HT-29 (cell line): Measurements from ENCODE around the gene DMAC2. TPM values are rescaled to one million over a fixed set of nuclear protein-coding genes. Genes with fewer than 3 reads are reported as not detected.
A peak's percentile ranks its signal among the peaks of the same experiment; 100 is the strongest.
"Not testable (repeated sequence)": the region's sequence is repeated elsewhere in the genome, so short reads cannot be mapped to it uniquely, and the experiment has no call there.

Experiments used
- DNase-seq: peaks from one replicate; pipeline ENCODE4 v3.0.0-alpha.2; 2015; ENCODE audit warnings: low spot score
- total RNA-seq: library from RNA; depleted of rRNA; stranded (reverse); fragments of >200 nt; shearing (Covaris generic); gene quantifications from 2 replicates; pipeline ENCODE4 v1.2.3, GENCODE V29; 2014

Gene DMAC2
- total RNA-seq, 1 experiment from 2014 or later, result 68.8 TPM

DNA sequence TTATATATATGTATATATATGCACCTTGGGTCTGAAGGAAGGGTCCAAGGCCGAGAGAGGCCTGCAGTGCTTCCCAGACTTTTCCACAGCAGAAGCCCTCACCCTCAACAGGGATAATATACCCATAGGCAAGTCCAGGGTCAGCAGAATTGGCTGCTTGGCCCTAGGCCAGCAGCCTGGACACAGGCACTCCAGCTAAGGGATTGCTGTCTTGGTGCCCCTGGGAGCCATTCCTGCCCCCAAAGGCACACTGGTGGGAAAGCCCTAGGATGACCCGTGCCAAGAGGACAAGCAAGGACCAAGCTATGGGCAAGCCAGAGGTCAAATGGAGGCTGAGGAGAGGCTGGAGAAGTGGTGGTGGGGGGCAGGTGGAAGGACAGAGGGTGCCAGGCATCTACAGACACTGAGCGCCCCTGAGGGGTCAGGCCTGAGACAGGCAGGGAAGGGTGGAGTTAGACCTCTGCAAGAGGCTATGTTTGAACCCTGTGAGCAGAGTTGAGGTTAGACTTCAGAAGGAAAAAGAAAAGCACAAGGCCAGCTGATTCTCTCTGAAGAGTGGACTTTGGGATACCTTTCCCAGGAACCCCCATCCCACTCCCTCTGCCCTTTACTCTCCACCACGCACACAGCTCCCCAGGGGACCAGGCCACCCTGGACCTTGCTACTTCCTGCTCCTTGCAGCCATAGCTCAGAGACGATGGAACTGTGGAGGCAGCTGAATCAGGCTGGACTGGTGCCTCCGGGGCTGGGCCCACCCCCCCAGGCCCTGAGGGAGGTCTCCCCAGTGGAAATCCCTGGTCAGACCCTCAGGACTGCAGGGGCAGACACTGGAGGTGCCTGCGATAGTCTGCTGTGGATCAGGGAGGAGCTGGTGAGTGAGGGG lies 3.0 kb upstream of the DMAC2 start, which contains the start of gene ERICH4:
TSS of gene ERICH4 (plus strand) at position 684 of the 883 bp plus-strand sequence. CDS start at position 698, 14 bp downstream.
- DNase-seq, result no peak

DNA sequence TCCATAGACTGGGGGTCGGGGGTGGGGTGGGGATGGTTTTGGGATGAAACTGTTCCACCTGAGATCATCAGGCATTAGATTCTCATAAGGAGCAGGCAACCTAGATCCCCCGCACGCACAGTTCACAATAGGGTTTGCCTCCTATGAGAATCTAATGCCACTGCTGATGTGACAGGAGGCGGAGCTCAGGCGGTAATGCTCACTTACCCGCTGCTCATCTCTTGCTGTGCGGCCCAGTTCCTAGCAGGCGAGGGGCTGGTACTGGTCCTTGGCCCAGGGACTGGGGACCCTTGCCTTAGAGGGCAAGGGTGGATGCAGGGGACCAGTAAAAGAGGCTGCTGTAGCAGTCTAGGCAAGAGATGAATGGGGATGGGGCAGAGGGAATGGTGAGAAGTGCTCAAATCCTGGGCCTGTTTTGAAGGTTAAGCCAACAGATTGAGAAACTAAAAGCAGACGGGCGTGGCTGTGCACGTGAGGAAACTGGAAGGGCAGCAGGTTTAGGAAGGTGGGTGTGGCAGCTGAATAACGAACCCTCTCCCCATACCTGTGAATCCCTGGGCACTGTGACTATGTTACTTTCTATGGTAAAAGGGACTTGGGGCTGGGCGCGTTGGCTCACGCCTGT lies 1.7 kb upstream of the DMAC2 start:
- DNase-seq, result no peak

DNA sequence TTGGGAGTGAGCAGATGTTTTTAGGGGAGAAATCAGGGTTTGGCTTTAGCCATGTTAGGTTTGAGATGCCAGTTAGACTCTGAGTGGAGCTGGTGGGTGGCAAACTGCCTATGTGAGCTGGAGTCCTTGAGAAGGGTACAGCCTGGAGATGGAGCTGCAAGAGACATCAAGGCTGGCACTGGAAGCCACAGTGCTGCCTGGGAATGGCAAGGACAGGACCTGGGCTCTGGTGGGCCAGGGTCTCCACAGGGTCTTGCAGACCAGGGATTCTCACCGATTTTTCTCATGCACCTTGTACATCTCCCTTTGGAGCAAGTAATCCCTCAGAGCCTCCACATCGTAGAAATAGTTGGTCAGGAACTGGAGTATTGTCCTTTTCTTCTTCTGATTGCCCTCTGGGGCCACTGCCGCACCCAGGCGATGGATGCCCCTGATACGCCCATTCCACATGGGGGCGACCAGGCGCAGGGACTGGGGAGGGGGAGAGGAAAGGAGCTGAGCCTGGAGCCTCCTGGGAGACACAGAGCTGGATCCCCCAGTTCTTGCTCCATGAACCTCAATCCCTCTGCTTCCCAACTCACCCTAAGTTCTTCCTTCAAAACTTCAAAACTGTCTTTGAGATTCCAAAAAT lies 1.7 kb downstream of the DMAC2 start:
- DNase-seq, result no peak

DNA sequence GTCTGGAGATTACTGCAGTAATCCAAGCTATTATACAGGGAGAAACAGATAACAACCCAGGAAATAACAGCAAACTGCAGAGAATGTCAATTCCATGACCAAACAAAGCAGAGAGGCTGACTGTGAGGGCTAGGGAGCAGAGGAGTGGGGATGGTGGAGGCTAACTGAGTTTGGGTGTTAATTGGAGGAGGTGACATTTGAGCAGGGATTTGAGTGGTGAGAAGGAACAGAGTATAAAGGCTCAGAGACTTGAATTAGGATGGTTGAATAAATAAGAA lies 3.1 kb downstream of the DMAC2 start:
- no peak for DNase-seq

DNA sequence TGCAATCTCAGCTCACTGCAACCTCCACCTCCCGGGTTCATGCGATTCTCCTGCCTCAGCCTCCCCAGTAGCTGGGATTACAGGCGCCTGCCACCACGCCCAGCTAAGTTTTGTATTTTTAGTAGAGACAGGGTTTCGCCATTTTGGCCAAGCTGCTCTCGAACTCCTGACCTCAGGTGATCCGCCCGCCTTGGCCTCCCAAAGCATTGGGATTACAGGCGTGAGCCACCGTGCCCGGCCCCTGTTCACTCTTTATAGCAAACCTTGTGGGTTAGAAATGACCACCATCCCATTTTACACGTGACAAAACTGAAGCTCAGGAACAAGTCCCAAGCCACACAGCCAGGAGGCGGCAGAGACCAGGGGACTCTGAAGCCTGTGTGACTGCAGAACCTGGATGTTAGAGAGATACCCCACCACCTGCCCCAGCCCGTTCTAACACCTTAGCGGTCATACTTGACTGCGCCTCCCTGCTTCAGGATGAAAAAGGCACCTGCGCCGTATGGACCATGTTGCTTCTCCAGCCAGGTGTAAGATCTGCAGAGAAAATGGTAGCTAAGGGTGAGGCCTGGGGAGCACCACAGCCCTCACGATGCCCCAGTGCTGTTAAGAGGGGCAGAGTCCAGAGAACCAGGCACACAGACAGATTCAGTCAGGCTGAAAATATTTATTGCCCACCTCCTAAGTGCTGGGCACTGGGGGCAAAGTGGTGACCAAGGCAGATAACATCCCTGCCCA lies 3.6 kb downstream of the DMAC2 start:
- no peak for DNase-seq

DNA sequence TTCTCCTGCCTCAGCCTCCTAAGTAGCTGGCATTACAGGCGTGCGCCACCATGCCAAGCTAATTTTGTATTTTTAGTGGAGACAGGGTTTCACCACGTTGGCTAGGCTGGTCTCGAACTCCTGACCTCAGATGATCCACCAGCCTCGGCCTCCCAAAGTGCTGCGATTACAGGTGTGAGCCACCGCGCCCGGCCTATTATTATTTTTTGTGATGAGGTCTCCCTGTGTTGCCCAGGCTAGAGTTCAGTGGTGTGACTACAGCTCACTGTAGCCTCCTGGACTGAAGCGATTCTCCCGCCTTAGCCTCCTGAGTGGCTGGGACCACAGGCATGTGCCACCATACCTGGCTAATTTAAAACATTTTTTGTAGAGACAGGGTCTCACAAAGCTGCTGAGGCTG lies 4.3 kb downstream of the DMAC2 start:
- not testable (repeated sequence) for DNase-seq

DNA sequence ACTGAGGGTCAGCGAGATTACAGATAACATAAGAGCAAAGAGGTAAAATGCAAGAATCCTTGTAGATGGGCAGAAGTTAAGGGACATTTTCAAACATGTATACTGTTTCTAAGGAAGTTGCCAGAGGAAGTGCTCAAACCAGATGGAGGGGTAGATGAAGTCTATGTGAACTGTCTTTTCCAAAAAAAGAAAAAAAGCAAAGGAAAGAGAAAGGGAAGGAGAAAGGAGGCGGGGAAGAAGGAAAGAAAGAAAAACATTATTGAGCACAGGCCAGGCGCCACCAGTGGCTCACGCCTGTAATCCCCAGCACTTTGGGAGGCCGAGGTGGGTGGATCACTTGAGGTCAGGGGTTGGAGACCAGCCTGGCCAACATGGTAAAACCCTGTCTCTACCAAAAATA lies 5.3 kb downstream of the DMAC2 start:
- DNase-seq, result no peak

DNA sequence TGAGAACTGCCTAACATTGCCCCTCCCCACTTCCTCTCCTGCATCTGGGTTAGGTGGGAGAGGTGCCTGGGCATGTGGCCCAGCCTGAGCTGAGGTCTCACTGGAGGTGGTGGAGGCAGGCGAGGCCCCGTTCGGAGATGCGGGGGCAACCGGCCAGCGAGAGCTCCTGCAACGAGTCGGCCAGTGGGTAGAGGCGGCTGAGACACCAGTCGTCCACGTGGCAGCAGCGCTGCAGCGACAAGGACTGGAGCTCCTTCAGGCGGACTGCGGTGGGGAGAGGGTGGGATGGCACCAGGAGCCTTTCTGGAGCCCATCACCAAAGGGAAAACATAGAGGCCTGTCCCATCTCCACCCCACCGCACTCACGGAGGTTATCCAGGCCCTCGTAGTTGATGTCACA lies 6.5 kb downstream of the DMAC2 start:
- DNase-seq, result no peak

DNA sequence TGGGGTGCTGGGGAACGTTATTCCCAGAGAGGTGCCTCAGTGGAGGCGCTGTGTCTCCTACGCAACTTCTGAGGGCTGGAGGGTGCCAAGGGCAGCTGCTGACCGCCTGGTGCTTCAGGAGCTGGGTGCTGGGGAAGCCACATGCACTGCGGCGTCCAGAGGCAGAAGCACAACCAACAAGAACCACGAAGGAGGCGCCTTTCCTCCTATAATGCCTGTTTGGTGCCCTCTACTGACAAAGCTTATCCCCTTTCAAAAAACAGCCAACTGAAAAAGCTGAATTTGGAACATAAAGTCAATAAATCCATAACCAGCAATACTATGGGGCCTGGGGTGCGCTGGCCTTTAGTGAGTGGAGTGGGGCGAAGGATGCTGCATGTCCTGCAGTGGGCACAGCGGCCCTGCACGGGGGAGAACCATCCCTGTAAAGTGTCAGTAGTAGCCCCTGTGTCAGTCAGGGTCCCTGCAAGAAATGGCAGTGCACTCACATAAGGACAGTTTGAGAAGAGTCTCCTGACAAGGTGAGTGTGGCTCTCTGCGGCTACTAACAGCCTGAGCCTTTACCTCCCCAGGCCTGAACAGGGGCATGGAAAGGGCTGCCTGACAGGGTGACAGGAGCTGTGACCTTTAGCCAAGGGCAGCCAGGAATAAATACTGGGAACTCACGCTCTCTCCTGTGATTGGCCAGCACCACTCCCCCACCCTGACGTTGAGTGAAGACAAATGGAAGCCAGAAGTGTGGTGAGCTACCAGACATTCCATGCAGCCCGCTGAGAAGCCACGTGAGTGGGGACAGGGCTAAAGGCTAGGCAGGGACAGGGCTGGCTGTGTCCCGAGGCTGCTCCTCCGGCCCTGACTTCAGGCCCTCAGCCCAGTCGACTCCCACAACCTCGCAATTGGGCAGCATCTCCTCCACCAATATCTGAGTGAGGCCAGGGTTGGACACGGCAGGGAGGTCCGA lies 8.0 kb downstream of the DMAC2 start:
- DNase-seq, result peak; percentile 61

DNA sequence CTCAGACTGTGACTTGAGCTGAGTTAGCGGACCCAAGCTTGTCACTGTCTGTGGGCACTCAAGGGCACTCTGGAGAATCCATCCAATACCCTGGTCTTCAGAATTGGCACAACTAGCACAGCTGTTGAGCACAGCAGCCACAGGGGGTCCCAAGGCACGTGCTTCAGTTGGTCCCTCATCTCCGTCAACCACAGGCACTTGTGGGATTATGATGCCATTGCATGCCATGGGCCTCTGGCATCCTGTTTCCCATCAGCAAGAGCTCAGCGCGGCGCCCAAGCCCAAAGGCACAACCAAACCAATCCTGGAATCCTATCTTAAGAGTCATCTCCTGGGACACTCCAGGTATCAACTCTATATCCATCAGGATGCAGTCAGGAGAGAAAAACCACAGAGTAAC lies 8.8 kb downstream of the DMAC2 start:
- no peak for DNase-seq

DNA sequence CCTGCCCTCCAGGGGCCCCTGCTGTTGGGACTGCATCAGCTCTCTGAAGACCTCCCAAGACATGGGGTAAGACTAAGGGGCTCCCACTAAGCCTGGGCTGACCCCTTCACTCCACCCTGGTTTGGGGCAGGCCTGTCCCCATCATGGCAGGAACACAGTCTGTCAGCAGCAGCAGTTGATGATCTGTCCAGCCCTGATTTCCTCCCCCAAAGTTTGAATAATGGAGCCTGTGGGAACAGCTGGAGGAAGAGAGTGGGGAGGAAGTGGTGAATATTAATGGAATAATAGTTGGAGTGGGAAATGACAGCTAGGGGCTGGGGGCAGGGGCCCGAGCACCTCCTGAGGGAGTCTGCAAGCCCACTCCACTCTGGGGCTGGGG lies 11.2 kb downstream of the DMAC2 start:
- DNase-seq, result no peak

DNA sequence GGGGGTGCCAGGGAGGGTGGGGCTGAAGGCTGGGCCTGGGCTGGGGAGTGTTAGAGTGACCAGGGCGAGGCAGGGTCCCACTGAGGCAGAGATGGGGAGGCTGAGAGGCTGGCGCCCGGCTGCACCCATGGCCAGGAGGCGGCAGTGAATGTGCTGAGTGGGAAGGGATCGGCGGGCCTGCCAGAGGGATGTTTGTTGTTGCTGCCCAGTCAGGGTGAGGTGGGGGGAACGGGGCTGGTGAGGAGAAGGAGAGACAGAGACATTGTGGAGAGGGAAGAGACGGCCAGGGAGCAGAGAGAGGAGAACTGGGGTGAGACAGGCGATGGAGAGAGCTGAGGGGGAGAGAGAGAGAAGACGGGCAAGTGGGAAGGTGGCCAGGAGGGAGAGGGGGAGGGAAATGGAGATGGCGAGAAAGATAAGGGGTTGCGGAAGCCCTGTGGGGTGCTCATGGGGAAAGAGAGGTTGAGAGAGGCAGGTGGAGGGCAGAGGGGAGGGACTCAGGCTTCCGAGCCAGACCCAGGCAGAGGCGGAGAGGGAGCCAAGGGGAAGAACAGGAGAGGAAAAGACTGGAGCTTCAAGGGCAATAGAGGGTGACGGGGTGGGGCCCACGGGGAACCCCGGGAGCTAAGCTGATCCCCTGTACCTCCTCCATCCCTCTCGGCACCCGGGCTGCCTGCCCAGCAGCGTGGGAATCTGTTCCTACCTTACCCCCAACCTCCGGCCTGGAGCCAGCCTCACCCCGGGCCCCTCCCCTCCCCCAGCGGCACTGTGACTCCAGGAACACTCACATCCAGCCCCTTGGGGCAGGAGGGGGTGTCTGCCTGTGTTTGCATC lies 11.8 kb downstream of the DMAC2 start:
- DNase-seq, result peak; percentile 35

DNA sequence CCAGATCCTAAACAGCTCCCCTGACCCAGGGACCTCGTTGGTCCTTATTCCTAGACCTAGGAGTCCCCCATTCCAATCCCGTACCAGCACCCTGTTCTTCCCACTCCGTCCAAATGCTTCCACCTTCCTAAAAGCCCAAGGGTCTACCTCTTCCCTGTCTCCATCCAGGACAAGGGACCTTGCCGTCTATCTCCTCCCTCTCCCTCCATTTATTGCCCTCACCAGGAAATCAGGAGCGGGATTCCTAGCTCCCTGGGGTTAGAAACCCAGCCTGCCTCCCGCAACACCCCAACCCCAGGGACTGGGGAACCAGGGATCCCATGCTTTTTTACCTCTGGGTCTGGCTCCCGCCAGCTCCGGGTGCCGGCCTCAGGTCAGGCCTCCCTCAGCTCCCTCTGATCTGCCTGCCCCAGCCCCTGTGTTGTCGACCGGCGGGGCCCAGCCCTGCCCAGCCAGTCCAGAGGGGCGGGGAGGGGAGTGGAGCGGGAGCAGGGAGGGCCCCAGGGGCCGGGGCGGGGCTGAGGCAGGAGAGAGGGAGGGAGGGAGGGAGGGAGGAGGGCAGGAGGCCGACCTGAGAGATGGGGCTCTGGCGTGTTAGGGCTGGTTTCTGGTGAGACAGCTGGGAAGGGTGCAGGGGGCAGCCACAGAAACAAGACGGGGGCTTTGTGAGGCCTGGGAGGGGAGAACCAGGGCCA lies 12.6 kb downstream of the DMAC2 start, which contains the start of gene B3GNT8:
TSS of gene B3GNT8 (minus strand) at position 423 of the 695 bp plus-strand sequence. CDS start 596 bp downstream, outside the sequence.
- peak; percentile 82 for DNase-seq

DNA sequence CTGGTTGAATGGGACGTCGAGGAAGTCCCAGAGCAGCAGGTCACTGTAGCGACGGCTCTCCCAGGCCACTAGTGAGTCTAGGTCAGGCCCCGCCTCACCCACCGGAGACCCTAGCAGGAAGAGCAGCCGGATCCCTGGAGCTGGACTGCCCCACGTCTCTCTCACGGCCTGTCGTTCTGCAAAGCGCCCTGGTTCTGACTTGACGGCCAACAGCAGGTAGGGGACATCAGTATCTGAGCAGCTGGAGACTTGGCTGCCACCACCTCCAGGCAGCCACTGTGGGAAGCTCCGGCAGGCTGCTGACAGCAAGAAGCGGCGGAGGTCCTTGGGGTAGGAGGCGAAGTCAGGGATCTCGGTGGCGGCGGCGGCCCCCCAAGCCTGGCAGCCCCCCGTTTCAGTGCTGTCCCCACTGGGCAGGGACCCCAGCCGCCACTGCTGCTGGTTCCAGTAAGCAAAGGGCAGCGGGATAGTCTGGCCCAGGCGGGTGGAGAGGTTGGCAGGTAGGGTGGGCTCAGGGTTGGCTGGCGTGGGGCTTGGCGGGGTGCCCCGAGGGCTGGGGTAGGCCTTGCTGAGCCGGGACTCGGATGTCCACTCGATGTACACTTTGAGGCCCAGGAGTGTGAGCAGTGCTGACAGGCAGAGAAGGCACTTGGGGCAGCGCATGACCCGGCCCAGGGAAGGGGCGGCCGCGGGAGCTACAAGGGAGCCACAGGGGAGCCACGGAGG lies 13.4 kb downstream of the DMAC2 start:
- no peak for DNase-seq

DNA sequence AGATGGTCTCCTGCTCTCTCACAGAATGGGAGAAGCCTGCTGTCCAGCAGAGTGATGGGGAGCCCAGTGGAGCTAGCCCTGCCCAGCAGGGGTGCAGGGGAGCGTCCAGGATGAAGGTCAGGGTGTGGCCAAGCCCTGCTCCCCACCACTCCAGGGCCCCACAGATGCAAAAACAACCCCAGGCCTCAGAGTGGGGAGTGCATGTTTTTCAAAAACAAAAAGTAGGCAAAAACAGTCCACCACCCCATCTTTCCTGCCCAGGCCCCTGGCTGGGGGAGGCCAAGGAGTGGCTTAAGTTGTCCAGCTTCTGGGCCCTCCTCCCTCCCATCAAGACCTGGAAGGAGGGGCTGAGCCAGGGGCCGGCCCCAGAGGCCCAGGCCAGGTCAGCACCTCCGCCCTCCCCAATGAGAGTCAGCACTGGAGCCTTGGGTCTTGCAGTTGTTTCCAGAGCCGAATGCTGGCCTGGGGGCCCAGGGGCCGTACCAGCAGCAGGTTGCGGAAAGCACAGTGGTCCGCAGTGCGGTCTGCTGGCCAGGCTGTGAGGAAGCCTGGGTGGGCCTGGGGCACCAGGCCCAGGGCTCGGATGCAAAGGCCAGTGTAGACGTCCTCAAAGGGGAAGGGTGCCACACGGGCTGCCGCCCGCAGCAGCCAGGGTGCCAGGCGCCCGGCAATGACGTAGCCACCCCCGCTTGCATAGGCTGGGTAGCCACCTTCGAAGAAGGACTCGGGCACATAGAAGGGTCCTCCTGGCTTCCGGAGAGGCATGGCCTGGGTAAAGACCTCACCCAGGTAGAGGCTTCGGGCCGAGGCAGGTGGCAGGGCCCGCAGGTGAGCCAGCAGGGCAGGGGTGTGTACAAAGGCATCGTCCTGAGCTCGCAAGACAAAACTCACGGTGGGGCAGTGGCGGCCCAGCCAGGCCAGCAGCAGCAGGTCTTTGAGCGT lies 14.3 kb downstream of the DMAC2 start:
- DNase-seq, result no peak

DNA sequence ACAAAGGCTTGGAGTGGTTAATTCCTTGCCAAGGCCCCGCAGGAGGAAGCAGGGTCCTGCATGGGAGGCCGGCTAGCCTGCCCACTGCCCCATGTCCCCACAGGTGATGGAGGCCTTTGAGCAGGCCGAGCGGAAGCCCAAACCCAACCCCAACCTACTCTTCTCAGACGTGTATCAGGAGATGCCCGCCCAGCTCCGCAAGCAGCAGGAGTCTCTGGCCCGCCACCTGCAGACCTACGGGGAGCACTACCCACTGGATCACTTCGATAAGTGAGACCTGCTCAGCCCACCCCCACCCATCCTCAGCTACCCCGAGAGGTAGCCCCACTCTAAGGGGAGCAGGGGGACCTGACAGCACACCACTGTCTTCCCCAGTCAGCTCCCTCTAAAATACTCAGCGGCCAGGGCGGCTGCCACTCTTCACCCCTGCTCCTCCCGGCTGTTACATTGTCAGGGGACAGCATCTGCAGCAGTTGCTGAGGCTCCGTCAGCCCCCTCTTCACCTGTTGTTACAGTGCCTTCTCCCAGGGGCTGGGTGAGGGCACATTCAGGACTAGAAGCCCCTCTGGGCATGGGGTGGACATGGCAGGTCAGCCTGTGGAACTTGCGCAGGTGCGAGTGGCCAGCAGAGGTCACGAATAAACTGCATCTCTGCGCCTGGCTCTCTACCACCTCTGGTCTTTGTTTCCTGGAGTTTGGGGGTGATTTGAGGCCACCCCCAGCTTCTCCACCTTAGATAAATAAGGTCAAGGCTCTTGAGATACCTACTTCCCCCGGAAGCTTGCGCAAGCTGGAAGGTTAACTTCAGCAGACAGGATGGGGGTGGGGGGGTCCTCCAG lies 15.2 kb downstream of the DMAC2 start:
- no peak for DNase-seq
